Neural progenitor cell (in vitro differentiated cells): Measurements from ENCODE around the gene TCF4. TPM values are rescaled to one million over a fixed set of nuclear protein-coding genes. Genes with fewer than 3 reads are reported as not detected.

Experiments used
- DNase-seq: peaks from one replicate; pipeline ENCODE4 v3.0.0-alpha.2; 2016; ENCODE audit warnings: low spot score
- H2AFZ ChIP-seq: fragments of 200-600 bp; sonication (generic); replicated peaks from 2 replicates; pipeline ENCODE4 v1.6.1; 2016; ENCODE audit warnings: antibody characterized with exemption
- H3F3A ChIP-seq: fragments of 200-600 bp; sonication (generic); 2 replicates; pipeline ENCODE4 v1.6.1; 2016; ENCODE audit warnings: antibody characterized with exemption, low read depth
- H3K27ac ChIP-seq: fragments of 200-600 bp; sonication (generic); 2 replicates; pipeline ENCODE4 v1.5.1; 2016; ENCODE audit warnings: mild to moderate bottlenecking
- H3K27me3 ChIP-seq: fragments of 200-600 bp; sonication (generic); 2 replicates; pipeline ENCODE4 v1.6.1; 2016; ENCODE audit warnings: mild to moderate bottlenecking, moderate library complexity
- H3K36me3 ChIP-seq: fragments of 200-600 bp; sonication (generic); 2 replicates; pipeline ENCODE4 v1.5.1; 2016
- H3K4me1 ChIP-seq: fragments of 200-600 bp; sonication (generic); 2 replicates; pipeline ENCODE4 v1.6.1; 2016; ENCODE audit warnings: mixed run types
- H3K4me2 ChIP-seq: fragments of 200-600 bp; sonication (generic); 2 replicates; pipeline ENCODE4 v1.6.1; 2016
- H3K4me3 ChIP-seq: fragments of 200-600 bp; sonication (generic); 2 replicates; pipeline ENCODE4 v1.5.1; 2016
- H3K79me2 ChIP-seq: fragments of 200-600 bp; sonication (generic); 2 replicates; pipeline ENCODE4 v1.6.1; 2016; ENCODE audit warnings: low read depth
- H3K9ac ChIP-seq: fragments of 200-600 bp; sonication (generic); 2 replicates; pipeline ENCODE4 v1.6.1; 2016
- H3K9me3 ChIP-seq: fragments of 200-600 bp; sonication (generic); 2 replicates; pipeline ENCODE4 v1.5.1; 2016; ENCODE audit warnings: low read depth
- H4K20me1 ChIP-seq: fragments of 200-600 bp; sonication (generic); 2 replicates; pipeline ENCODE4 v1.6.1; 2016; ENCODE audit warnings: low read depth
- H3K27ac Mint-ChIP-seq: 3 replicates; pipeline ENCODE4 v1.8.0; 2021; ENCODE audit warnings: mixed read lengths
- H3K27me3 Mint-ChIP-seq: 2 replicates; pipeline ENCODE4 v1.8.0; 2022; ENCODE audit warnings: low read depth, mild to moderate bottlenecking, inconsistent platforms, moderate library complexity, mixed read lengths; ENCODE audit not compliant: insufficient read depth
- H3K36me3 Mint-ChIP-seq: 3 replicates; pipeline ENCODE4 v1.8.0; 2021; ENCODE audit warnings: mixed read lengths
- H3K4me1 Mint-ChIP-seq: 3 replicates; pipeline ENCODE4 v1.8.0; 2021; ENCODE audit warnings: mixed read lengths
- H3K4me3 Mint-ChIP-seq: 3 replicates; pipeline ENCODE4 v1.8.0; 2021; ENCODE audit warnings: mild to moderate bottlenecking, moderate library complexity, mixed read lengths
- H3K9me3 Mint-ChIP-seq: 3 replicates; pipeline ENCODE4 v1.8.0; 2020; ENCODE audit warnings: mixed read lengths
- EZH2 ChIP-seq: fragments of 200-600 bp; sonication (generic); IDR thresholded peaks from 2 replicates; pipeline ENCODE4 v1.6.1; 2017; ENCODE audit warnings: antibody characterized with exemption, mild to moderate bottlenecking, moderate library complexity
- EZH2phosphoT487 ChIP-seq: fragments of 200-600 bp; sonication (generic); IDR thresholded peaks from 2 replicates; pipeline ENCODE4 v1.6.1; 2017; ENCODE audit warnings: antibody characterized with exemption
- total RNA-seq: library from RNA; depleted of rRNA; stranded (reverse); fragments of >200 nt; gene quantifications from 2 replicates; pipeline ENCODE4 v1.2.3, GENCODE V29; 2015; ENCODE audit warnings: low replicate concordance
- TF ChIP-seq, protein P1 (sequence below): fragments of 200-600 bp; sonication (generic); IDR thresholded peaks from 2 replicates; pipeline ENCODE4 v1.5.1; 2017; ENCODE audit warnings: antibody characterized with exemption, mild to moderate bottlenecking

The TCF4 gene
- total RNA-seq, 1 donor from 2014 or later, result 161 TPM

- peaks cover 73% of the 10 kb centered on the region for H3K4me1 ChIP-seq
- no peaks in the 10 kb centered on the region for H3K27me3 ChIP-seq
- no peaks in the 10 kb centered on the region for H3K9me3 ChIP-seq
- Mint-ChIP-seq H3K4me1 (peaks cover 63% of the 10 kb centered on the region), H3K4me3 (no peak overlapping the region), H3K36me3 (peaks cover 5% of the 10 kb centered on the region), H3K27me3 (peaks cover 3% of the 10 kb centered on the region), H3K9me3 (no peaks in the 10 kb centered on the region), H3K27ac (no peak overlapping the region)
- H3K4me3 ChIP-seq, result no peak overlapping the region
- H3K36me3 ChIP-seq, result no peaks in the 10 kb centered on the region
- no peak overlapping the region for H3K9ac ChIP-seq
- TF ChIP-seq, protein P1, sequence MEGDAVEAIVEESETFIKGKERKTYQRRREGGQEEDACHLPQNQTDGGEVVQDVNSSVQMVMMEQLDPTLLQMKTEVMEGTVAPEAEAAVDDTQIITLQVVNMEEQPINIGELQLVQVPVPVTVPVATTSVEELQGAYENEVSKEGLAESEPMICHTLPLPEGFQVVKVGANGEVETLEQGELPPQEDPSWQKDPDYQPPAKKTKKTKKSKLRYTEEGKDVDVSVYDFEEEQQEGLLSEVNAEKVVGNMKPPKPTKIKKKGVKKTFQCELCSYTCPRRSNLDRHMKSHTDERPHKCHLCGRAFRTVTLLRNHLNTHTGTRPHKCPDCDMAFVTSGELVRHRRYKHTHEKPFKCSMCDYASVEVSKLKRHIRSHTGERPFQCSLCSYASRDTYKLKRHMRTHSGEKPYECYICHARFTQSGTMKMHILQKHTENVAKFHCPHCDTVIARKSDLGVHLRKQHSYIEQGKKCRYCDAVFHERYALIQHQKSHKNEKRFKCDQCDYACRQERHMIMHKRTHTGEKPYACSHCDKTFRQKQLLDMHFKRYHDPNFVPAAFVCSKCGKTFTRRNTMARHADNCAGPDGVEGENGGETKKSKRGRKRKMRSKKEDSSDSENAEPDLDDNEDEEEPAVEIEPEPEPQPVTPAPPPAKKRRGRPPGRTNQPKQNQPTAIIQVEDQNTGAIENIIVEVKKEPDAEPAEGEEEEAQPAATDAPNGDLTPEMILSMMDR, result no peak
- TF ChIP-seq EZH2phosphoT487 (no peak), EZH2 (no peak)
- no peak for DNase-seq
- H3K79me2 ChIP-seq, result peaks cover 98% of the 10 kb centered on the region
- H3K27ac ChIP-seq, result no peak overlapping the region
- H2AFZ ChIP-seq, result no peak overlapping the region
- no peak overlapping the region for H3K4me2 ChIP-seq
- peaks cover 92% of the 10 kb centered on the region for H4K20me1 ChIP-seq
- peaks cover 4% of the 10 kb centered on the region for H3F3A ChIP-seq
These were observed 183.0 kb downstream of the TCF4 start for GRCh38 chr18:55404832-55405465.

GRCh38 chr18:55404136-55404830 lies 183.7 kb downstream of the TCF4 start:
- H3K36me3 ChIP-seq, result no peaks in the 10 kb centered on the region
- no peak for DNase-seq
- peaks cover 86% of the 10 kb centered on the region for H4K20me1 ChIP-seq
- no peak overlapping the region for H3K27ac ChIP-seq
- H3K4me2 ChIP-seq, result no peak overlapping the region
- no peak overlapping the region for H3K9ac ChIP-seq
- no peaks in the 10 kb centered on the region for H3K27me3 ChIP-seq
- peaks cover 3% of the 10 kb centered on the region for H3K27me3 Mint-ChIP-seq
- no peak overlapping the region for H3K27ac Mint-ChIP-seq
- H3K36me3 Mint-ChIP-seq, result peaks cover 5% of the 10 kb centered on the region
- peaks cover 97% of the 10 kb centered on the region for H3K79me2 ChIP-seq
- H3K4me3 ChIP-seq, result no peak overlapping the region
- H2AFZ ChIP-seq, result no peak overlapping the region
- H3K9me3 ChIP-seq, result no peaks in the 10 kb centered on the region
- H3K4me1 Mint-ChIP-seq, result peaks cover 65% of the 10 kb centered on the region
- H3F3A ChIP-seq, result peaks cover 4% of the 10 kb centered on the region
- peaks cover 73% of the 10 kb centered on the region for H3K4me1 ChIP-seq
- H3K4me3 Mint-ChIP-seq, result no peak overlapping the region
- TF ChIP-seq EZH2, result no peak
- TF ChIP-seq, protein P1, result no peak
- TF ChIP-seq EZH2phosphoT487, result no peak
- no peaks in the 10 kb centered on the region for H3K9me3 Mint-ChIP-seq

DNA sequence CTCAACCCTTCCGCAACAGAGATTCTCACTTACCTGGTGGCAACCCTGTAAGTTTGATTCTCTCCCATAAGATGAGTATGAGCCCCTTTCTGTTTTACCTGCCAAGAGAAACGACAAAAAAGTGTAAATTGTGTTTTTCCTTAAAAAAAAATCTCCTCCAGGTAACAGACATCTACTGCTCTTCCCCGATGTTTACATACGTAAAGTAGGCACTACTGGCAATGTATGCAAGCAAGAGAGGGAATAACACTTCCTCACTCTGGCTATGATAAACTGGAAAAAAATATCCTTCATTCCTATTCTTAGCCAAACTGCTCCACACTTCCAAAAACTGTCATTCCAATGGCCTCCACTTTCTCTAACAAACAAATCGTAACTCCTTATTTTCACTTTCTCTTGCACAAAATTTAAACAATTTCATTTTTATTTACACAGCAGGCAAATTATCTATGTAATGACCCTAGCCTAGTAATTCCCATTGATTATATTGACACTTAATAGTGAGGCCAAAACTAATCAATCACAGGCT lies 184.5 kb downstream of the TCF4 start:
- Mint-ChIP-seq H3K4me3 (no peak overlapping the region), H3K4me1 (peaks cover 65% of the 10 kb centered on the region)
- H3K9ac ChIP-seq, result no peak overlapping the region

More for the DNA sequence above, 184.5 kb downstream of the TCF4 start:
- no peak for TF ChIP-seq EZH2
- no peak for TF ChIP-seq EZH2phosphoT487
- TF ChIP-seq, protein P1, result no peak
- Histone ChIP-seq H3K79me2 (peaks cover 97% of the 10 kb centered on the region), H4K20me1 (peaks cover 83% of the 10 kb centered on the region), H3K4me3 (no peak overlapping the region), H3K27me3 (no peaks in the 10 kb centered on the region), H3K27ac (no peak overlapping the region), H3K4me2 (no peak overlapping the region), H3K36me3 (no peaks in the 10 kb centered on the region), H3K4me1 (peaks cover 69% of the 10 kb centered on the region), H3K9me3 (no peaks in the 10 kb centered on the region), H2AFZ (no peak overlapping the region), H3F3A (peaks cover 4% of the 10 kb centered on the region)
- no peak overlapping the region for H3K27ac Mint-ChIP-seq
- no peak for DNase-seq
- no peaks in the 10 kb centered on the region for H3K9me3 Mint-ChIP-seq
- peaks cover 3% of the 10 kb centered on the region for H3K27me3 Mint-ChIP-seq
- peaks cover 5% of the 10 kb centered on the region for H3K36me3 Mint-ChIP-seq
